Measurements from ENCODE around the gene ADAMTSL2.

ADAMTSL2 gene

DNA sequence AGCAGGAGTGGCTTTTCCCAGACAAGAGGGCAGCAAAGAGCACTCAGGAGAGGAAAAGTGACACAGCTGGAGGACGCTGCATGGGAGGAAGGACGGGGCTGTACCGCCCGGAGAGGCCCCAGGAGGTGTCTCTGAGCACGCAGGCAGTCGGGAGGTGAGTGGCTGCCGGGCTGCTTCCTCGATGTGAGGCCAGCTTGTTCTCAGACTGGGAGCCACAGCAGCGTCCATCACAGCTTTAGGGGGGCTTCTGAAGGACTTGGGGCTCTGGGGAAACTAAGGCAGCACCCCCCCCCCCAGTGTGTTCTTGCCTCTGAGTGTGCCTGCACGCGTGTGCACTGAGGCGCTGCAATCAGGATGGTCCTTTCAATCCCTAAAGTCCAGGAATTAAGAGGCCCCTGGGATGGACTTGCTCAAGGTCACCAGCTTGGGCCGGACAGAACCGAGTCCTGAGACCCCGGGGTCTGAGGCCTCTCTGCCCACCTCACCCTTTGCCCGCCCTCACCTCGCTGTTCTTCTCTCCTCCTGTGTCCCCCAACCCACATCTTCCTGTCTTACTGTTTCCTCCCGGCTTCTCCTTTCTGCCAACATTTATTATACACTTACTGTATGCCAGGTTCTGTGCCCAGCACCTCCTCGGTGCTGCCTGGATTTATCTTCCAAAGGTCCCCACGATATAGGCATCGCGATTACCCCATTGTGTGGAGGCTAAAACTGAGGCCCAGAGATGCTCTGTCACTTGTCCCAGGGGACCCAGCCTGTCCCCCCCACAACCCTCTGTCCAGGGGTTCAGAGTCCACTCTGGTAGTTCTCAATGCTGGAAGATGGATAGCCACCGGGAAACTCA, 41.7 kb downstream of the ADAMTSL2 start:
- in situ Hi-C loops (cut with HindIII; ENCODE audit: low sequenced_read_pairs), result no loop called here
- DNase-seq (ENCODE audit: low read depth, low spot score), result no peak
- no peak overlapping the region for H3K4me3 ChIP-seq (ENCODE audit: low read depth, low read length)
- no peak for TF ChIP-seq CTCF (IDR thresholded peaks at IDR 0.05; ENCODE audit: low read depth, low read length)

DNA sequence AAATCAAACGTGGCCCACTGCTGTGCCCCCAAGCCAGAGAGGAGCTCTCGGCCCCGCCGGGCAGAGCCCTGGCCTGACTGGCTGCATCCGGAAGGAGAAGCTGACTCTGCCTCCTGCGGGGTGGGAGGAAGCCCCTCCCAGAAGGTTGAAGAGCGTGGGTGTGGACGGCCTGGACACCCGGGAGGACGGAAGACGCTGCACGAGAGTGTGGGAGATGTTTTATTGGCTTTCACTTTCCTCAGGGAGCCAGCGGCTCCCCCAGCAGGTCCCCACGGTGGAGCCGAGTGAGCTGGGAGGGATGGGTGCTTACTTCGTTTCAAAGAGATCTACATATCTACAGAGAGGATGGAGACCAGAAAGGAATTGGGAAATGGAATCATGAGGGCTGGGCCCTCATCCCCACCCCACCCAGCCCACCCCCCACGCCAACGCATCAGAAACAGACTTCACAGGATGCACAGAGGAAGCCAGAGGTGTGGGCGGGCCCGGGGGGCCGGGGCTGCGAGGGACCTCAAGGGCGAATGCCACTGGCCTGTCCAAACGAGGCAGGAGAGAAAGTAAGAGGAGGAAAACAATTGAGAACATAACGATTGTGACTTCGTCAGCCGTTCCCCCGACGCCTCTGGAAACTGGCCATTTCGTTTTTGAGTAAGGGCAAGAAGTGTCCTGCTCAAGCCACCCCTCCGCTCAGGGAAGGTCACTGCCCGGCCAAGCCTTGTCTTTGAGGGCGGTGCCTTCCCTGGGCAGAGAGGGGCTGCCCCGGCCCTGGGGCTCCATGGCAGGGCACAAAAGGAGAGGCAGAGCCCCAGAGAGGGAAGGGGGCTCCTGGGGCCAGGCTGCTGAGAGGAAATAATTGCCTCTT, 42.6 kb downstream of the ADAMTSL2 start:
- no peak for TF ChIP-seq CTCF (IDR thresholded peaks at IDR 0.05; ENCODE audit: low read depth, low read length)
- H3K4me3 ChIP-seq (ENCODE audit: low read depth, low read length), result no peak overlapping the region

GRCh38 chr9:133577737-133578112, 43.2 kb downstream of the ADAMTSL2 start:
- in situ Hi-C loops (cut with HindIII; ENCODE audit: low sequenced_read_pairs), result no loop called here
- H3K4me3 ChIP-seq (ENCODE audit: low read depth, low read length), result no peak overlapping the region
- DNase-seq (ENCODE audit: low read depth, low spot score), result no peak
- TF ChIP-seq CTCF (IDR thresholded peaks at IDR 0.05; ENCODE audit: low read depth, low read length), result no peak

More for the DNA sequence above, 42.6 kb downstream of the ADAMTSL2 start:
- no peak for DNase-seq (ENCODE audit: low read depth, low spot score)
- in situ Hi-C loops (cut with HindIII; ENCODE audit: low sequenced_read_pairs), result no loop called here

- no peak overlapping the region for H3K4me3 ChIP-seq (ENCODE audit: low read depth, low read length)
- DNase-seq (ENCODE audit: low read depth, low spot score), result no peak
- TF ChIP-seq CTCF (IDR thresholded peaks at IDR 0.05; ENCODE audit: low read depth, low read length), result no peak
- in situ Hi-C loops (cut with HindIII; ENCODE audit: low sequenced_read_pairs), result no loop called here
Measured at GRCh38 chr9:133578524-133579441, 44.3 kb downstream of the ADAMTSL2 start.

DNA sequence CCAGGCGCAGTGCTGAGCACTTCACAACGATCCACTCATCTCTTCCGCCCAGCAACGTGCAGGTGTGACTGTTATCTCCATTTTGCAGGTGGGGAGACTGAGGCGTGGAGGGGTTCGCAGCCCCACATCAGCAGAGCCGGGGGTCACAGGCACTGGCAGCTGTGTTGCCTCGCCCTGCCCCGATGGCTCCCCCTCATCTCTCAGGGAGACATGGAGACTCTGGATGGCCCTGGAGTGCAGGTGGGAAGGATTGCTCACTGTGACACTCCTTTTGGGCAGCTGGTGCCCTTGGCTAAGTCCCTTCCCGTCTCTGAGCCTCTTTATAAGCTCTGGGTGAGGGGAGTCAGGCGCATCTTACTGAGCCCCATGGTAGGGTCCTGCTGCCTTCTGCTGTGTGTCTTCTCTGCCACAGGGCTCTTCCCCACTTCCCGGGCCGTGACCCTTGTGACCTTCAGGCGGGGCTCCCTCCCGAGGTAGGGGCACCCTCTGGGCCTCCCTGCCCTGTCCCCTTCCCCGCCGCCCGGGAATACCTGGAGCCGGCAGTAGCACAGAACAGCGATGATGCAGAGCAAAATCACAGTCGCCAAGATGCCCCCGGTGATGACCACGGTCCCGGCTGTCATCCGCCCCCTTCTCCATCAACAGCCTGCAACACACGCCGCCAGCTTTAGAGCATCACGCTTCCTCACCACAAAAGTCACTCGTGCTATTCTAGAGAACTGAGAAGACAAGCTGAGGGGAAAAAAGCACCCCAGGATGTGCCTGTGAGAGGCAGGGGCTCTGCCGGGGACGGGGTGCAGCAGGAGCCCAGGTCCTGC, 45.3 kb downstream of the ADAMTSL2 start:
- in situ Hi-C loops (cut with HindIII; ENCODE audit: low sequenced_read_pairs), result no loop called here
- no peak for TF ChIP-seq CTCF (IDR thresholded peaks at IDR 0.05; ENCODE audit: low read depth, low read length)
- no peak for DNase-seq (ENCODE audit: low read depth, low spot score)
- H3K4me3 ChIP-seq (ENCODE audit: low read depth, low read length), result no peak overlapping the region

Measured in astrocyte of the spinal cord (primary cell).